OCI-LY7 (cell line): Measurements from ENCODE around the gene GSG1L. TPM values are rescaled to one million over a fixed set of nuclear protein-coding genes. Genes with fewer than 3 reads are reported as not detected.

Experiments
- BruUV-seq: library from RNA; stranded (reverse); fragments of 400-500 nt; replicated peaks from 2 replicates; lab custom pipeline; 2021; lab: Mats Ljungman, UMichigan
- CTCF ChIA-PET: fragments of 300-600 bp; sonication (Branson Sonifier 250); formaldehyde crosslinking; loops from one replicate; lab custom pipeline; 2022; ENCODE audit warnings: antibody characterized with exemption; ENCODE audit not compliant: unreplicated experiment; lab: Charles Lee
- POLR2A ChIA-PET: fragments of 300-600 bp; sonication (Branson Sonifier 250); formaldehyde crosslinking; loops from one replicate; lab custom pipeline; 2022; ENCODE audit warnings: antibody characterized with exemption; lab: Charles Lee
- DNase-seq: peaks from one replicate; pipeline ENCODE4 v3.0.0-alpha.2; 2015; ENCODE audit warnings: low spot score
- H2AFZ ChIP-seq: fragments of 200-600 bp; sonication (generic), shearing (Covaris generic); 2 replicates; pipeline ENCODE4 v1.6.1; 2014; ENCODE audit warnings: mild to moderate bottlenecking, antibody characterized with exemption, low read length, moderate library complexity
- H3K27ac ChIP-seq: fragments of 200-600 bp; sonication (generic); 2 replicates; pipeline ENCODE4 v1.5.1; 2014; ENCODE audit warnings: mixed run types, low read depth, mild to moderate bottlenecking, moderate library complexity, low read length, inconsistent platforms; ENCODE audit not compliant: poor library complexity, severe bottlenecking
- H3K36me3 ChIP-seq: fragments of 200-600 bp; sonication (generic); 2 replicates; pipeline ENCODE4 v1.6.1; 2014; ENCODE audit warnings: mild to moderate bottlenecking, antibody characterized with exemption, low read length, moderate library complexity, mixed read lengths; ENCODE audit not compliant: insufficient read depth
- H3K4me1 ChIP-seq: fragments of 200-600 bp; sonication (generic); 2 replicates; pipeline ENCODE4 v1.5.1; 2014; ENCODE audit warnings: mild to moderate bottlenecking, low read length; ENCODE audit not compliant: insufficient read depth, poor library complexity, severe bottlenecking
- H3K4me2 ChIP-seq: fragments of 200-600 bp; sonication (generic); 2 replicates; pipeline ENCODE4 v1.6.1; 2014; ENCODE audit warnings: mild to moderate bottlenecking, low read length
- H3K4me3 ChIP-seq: fragments of 200-600 bp; sonication (generic); 2 replicates; pipeline ENCODE4 v1.5.1; 2014; ENCODE audit warnings: mild to moderate bottlenecking, low read depth, low read length; ENCODE audit not compliant: poor library complexity, severe bottlenecking
- H3K79me2 ChIP-seq: fragments of 200-600 bp; sonication (generic); 2 replicates; pipeline ENCODE4 v1.6.1; 2016; ENCODE audit warnings: low read depth, mild to moderate bottlenecking, low read length, moderate library complexity, mixed read lengths; ENCODE audit not compliant: insufficient read depth
- H3K9me2 ChIP-seq: fragments of 200-600 bp; sonication (generic); 2 replicates; pipeline ENCODE4 v1.6.1; 2016; ENCODE audit warnings: mild to moderate bottlenecking, low read length, mixed read lengths; ENCODE audit not compliant: insufficient read depth
- H3K9me3 ChIP-seq: fragments of 200-600 bp; sonication (generic); 2 replicates; pipeline ENCODE4 v1.6.1; 2014; ENCODE audit warnings: mild to moderate bottlenecking, mixed run types, low read length, mixed read lengths
- H4K20me1 ChIP-seq: fragments of 200-600 bp; sonication (generic); 2 replicates; pipeline ENCODE4 v1.6.1; 2014; ENCODE audit warnings: mild to moderate bottlenecking, antibody characterized with exemption, low read length, moderate library complexity, mixed read lengths; ENCODE audit not compliant: insufficient read depth
- CTCF ChIP-seq: fragments of 200-600 bp; sonication (generic); conservative IDR thresholded peaks from 2 replicates; pipeline ENCODE4 v1.5.1; 2014; ENCODE audit warnings: mild to moderate bottlenecking, antibody characterized with exemption, low read length, moderate library complexity, mixed read lengths
- EZH2phosphoT487 ChIP-seq: fragments of 200-600 bp; sonication (generic); IDR thresholded peaks from 2 replicates; pipeline ENCODE4 v1.6.1; 2018; ENCODE audit warnings: low read depth, borderline replicate concordance, mild to moderate bottlenecking, mixed run types, antibody characterized with exemption, low read length, moderate library complexity, mixed read lengths
- intact Hi-C: fragments of 100-400 bp; cut with micrococcal nuclease; formaldehyde crosslinking; loops from one replicate; pipeline ENCODE4 v1.10.0; 2022; ENCODE audit not compliant: unreplicated experiment
- total RNA-seq, 2 experiments: library from RNA; depleted of rRNA in 1 of 2; stranded (reverse); fragments of >200 nt in 1 of 2; shearing (Covaris generic) in 1 of 2; gene quantifications; 2 replicates each; pipeline ENCODE4 v1.2.3, GENCODE V29; 2014 to 2022

Gene GSG1L
- total RNA-seq, 2 experiments from 2014 or later: not detected

DNA sequence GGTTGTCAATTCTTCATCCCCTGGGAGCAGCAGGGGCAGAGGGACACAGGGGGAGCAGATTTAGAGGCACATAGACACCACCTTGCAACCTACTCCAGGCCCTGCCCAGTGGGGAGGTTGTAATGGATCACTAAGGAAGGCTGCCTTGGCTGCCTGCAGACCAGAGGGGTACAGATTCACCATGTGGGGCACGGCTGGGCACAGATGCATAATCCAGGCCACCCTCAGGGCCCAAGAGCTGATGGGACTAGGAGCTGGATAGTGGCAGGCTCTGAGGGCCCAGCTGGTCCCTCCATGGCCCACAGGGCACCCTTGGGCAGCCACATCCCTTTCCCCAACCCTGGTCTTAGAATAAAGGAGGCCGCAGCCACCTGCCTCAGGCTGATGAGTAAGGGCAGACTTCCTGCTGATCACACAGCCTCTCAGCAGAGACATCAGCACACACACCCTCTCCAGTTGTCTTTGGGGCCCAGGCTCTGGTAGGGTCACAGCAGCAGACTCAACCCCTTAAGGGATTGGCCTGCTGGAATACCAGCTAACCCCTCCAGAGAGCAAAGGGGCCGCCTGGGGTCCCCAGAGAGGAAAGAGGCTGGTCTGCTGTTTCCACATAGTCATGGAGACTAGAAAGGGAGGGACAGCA lies 224.9 kb downstream of the GSG1L start:
- CTCF ChIA-PET: no interaction called here
- no peaks in the 10 kb centered on the region for H4K20me1 ChIP-seq
- H3K4me1 ChIP-seq: no peaks in the 10 kb centered on the region
- DNase-seq: no peak
- no peaks in the 10 kb centered on the region for H3K9me2 ChIP-seq
- no peak overlapping the region for H3K4me3 ChIP-seq
- H3K79me2 ChIP-seq: no peaks in the 10 kb centered on the region
- no peak overlapping the region for H2AFZ ChIP-seq
- no TSS peak for BruUV-seq
- intact Hi-C loops: no loop called here
- H3K27ac ChIP-seq: no peak overlapping the region
- TF ChIP-seq EZH2phosphoT487: no peak
- TF ChIP-seq CTCF: no peak
- H3K4me2 ChIP-seq: no peak overlapping the region
- H3K36me3 ChIP-seq: no peaks in the 10 kb centered on the region
- POLR2A ChIA-PET: no interaction called here
- H3K9me3 ChIP-seq: no peaks in the 10 kb centered on the region

DNA sequence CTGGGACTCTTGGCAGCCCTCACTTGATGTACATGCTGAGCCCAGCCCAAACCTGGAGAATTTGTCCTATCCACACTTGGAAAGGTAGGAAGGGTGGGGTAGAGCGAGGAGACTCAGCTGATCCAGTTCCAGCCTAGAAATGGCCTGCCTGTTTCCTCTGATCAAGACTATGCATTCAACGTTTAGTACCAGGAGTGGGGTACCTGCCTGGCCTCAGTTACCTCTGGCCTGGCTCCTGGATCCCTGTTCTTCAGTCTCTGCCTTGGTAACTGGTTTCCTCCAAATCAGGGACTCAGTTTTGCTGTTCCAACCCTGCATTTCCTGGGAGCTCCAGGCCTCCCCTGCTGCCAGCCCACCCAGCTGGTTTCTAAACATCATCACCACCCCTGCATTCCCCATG lies 233.5 kb downstream of the GSG1L start:
- BruUV-seq: no TSS peak
- Histone ChIP-seq H3K79me2 (no peaks in the 10 kb centered on the region), H3K9me3 (no peaks in the 10 kb centered on the region), H3K27ac (no peak overlapping the region), H3K4me3 (no peak overlapping the region), H3K9me2 (no peaks in the 10 kb centered on the region), H4K20me1 (no peaks in the 10 kb centered on the region), H2AFZ (no peak overlapping the region), H3K36me3 (no peaks in the 10 kb centered on the region), H3K4me2 (no peak overlapping the region), H3K4me1 (no peaks in the 10 kb centered on the region)
- intact Hi-C loops: no loop called here
- TF ChIP-seq EZH2phosphoT487 (no peak), CTCF (no peak)
- ChIA-PET POLR2A (no interaction called here), CTCF (interaction anchor here (0.6 kb wide), 1 partner anchor 38 kb away, joined by 4 read pairs; no protein-coding TSS in a partner anchor)
- no peak for DNase-seq

- ChIA-PET POLR2A (no interaction called here), CTCF (no interaction called here)
- Histone ChIP-seq H3K36me3 (no peaks in the 10 kb centered on the region), H3K4me2 (no peak overlapping the region), H3K4me1 (no peaks in the 10 kb centered on the region), H3K4me3 (no peak overlapping the region), H4K20me1 (no peaks in the 10 kb centered on the region), H3K9me3 (no peaks in the 10 kb centered on the region), H3K79me2 (no peaks in the 10 kb centered on the region), H2AFZ (no peak overlapping the region), H3K9me2 (no peaks in the 10 kb centered on the region), H3K27ac (no peak overlapping the region)
- no TSS peak for BruUV-seq
- TF ChIP-seq CTCF: no peak
- TF ChIP-seq EZH2phosphoT487: no peak
- intact Hi-C loops: no loop called here
- no peak for DNase-seq
These were observed 234.8 kb downstream of the GSG1L start for GRCh38 chr16:27828671-27829070.
